ENCODE measurements around the gene DIS3. TPM values are rescaled to one million over a fixed set of nuclear protein-coding genes. Genes with fewer than 3 reads are reported as not detected.

Gene DIS3
- total and polyA plus RNA-seq, 10 of the 15 experiments (the other 5 are each of a cell fraction or from before 2014, with no cell fraction given) = 10.8 to 65.3 (median 39.2) TPM

GRCh38 chr13:72757792-72758535 lies 23.7 kb downstream of the DIS3 start (continued):
- TF ChIP-seq, protein P1, sequence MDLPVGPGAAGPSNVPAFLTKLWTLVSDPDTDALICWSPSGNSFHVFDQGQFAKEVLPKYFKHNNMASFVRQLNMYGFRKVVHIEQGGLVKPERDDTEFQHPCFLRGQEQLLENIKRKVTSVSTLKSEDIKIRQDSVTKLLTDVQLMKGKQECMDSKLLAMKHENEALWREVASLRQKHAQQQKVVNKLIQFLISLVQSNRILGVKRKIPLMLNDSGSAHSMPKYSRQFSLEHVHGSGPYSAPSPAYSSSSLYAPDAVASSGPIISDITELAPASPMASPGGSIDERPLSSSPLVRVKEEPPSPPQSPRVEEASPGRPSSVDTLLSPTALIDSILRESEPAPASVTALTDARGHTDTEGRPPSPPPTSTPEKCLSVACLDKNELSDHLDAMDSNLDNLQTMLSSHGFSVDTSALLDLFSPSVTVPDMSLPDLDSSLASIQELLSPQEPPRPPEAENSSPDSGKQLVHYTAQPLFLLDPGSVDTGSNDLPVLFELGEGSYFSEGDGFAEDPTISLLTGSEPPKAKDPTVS (IDR thresholded peaks at IDR 0.05; ENCODE audit: low read depth, low read length) = no peak
- no peak for TF ChIP-seq HDAC6 (IDR thresholded peaks at IDR 0.05; ENCODE audit: unreplicated experiment)

DNA sequence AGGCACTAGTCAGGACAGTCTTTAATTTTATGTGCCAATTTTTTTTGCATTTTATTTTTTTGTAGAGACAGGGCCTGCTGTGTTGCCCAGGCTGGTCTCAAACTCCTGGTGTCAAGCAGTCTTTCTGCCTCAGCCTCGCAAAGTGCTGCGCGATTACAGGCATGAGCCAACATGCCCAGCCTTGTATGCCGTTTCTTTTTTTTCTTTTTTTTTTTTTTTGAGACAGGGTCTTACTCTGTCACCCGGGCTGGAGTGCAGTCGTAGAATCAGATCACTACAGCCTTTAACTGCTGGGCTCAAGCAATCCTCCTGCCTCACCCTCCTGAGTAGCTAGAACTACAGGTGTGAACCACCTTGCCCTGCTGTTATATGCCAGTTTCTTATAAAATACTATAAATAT lies 27.6 kb downstream of the DIS3 start:
- H3K36me3 ChIP-seq (ENCODE audit: control insufficient read depth in 2 of 2, insufficient read depth in 2 of 2, low read length in 1 of 2) = peaks cover 7 to 53% of the 10 kb centered on the region in 2 experiments

More for the DNA sequence above, 27.6 kb downstream of the DIS3 start:
- no peaks in the 10 kb centered on the region for H4K20me1 ChIP-seq (ENCODE audit: control insufficient read depth, insufficient read depth)
- 99% methylated on average over 6 of the region's 6 CpGs for WGBS (ENCODE audit: insufficient coverage, insufficient replicate concordance, low lambda C conversion rate, missing lambda C conversion rate)
- H3K4me3 ChIP-seq = no peak overlapping the region
- intact Hi-C loops (cut with micrococcal nuclease; ENCODE audit: unreplicated experiment) = no loop called here
- ChIA-PET POLR2A (no interaction called here), RAD21 (ENCODE audit: unreplicated experiment) (no interaction called here), CTCF (no interaction called here), SMC1A (ENCODE audit: uncharacterized antibody, unreplicated experiment) (interaction anchor here (1.2 kb wide), 1 partner anchor 15 kb away, joined by 3 read pairs; no protein-coding TSS in a partner anchor)
- no peaks in the 10 kb centered on the region; the same call in 2 of the 3 replicates for H3K9me3 ChIP-seq (replicated peaks; ENCODE audit: control insufficient read depth, insufficient read depth, low read length)
- no peak overlapping the region for H2AFZ ChIP-seq (ENCODE audit: control insufficient read depth, low read depth, low read length)
- in situ Hi-C loops (cut with MboI) = no loop called here
- H3K27ac ChIP-seq (ENCODE audit: control insufficient read depth, insufficient read depth) = no peak overlapping the region
- H3K27me3 ChIP-seq (replicated peaks in 1 of 2; ENCODE audit: control insufficient read depth in 2 of 2, insufficient read depth in 2 of 2, low read length in 1 of 2) = no peaks in the 10 kb centered on the region
- no peaks in the 10 kb centered on the region; the same call in 1 of the 2 replicates for H3K79me2 ChIP-seq (ENCODE audit: control insufficient read depth, insufficient read depth, low read length)
- BruUV-seq (replicated peaks) = no TSS peak
- DNase-seq (ENCODE audit: low read depth, low spot score) (no peak), FAIRE-seq (no peak), ATAC-seq (no peak)
- H3K9ac ChIP-seq (ENCODE audit: control insufficient read depth, insufficient read depth, low read length) = no peak overlapping the region
- H3K4me2 ChIP-seq (ENCODE audit: control insufficient read depth, insufficient read depth) = no peak overlapping the region
- TF ChIP-seq STAT3 (IDR thresholded peaks at IDR 0.05; ENCODE audit: low read depth, low read length) = no peak
- TF ChIP-seq ZNF274 (IDR thresholded peaks at IDR 0.05; ENCODE audit: insufficient read depth, insufficient read length) = no peak
- TF ChIP-seq CBX5 (IDR thresholded peaks at IDR 0.05; ENCODE audit: low read depth) = no peak
- TF ChIP-seq PML (IDR thresholded peaks at IDR 0.05; ENCODE audit: low read length) = no peak
- no peaks in the 10 kb centered on the region for H3K4me1 ChIP-seq (ENCODE audit: control insufficient read depth, insufficient read depth, low read length)
